ENCODE results near the gene NAA38.

DNA sequence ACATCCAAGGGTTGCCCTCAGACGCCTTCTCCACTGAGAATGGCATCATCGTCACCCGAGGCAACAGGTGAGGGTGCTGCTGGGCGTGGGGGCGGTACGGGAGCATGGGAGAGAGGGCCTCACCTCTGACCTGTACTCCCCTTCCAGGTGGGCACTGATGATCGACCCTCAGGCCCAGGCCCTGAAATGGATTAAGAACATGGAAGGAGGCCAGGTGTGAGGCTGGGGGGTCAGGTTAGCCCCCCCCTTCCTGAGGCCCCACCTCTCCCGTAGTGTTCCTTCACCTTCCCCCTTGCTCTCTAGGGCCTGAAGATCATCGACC is 39.8 kb downstream of the NAA38 start:
- no peak for TF ChIP-seq SCRT2 (tag by site-specific recombination; IDR thresholded peaks at IDR 0.05)
- TF ChIP-seq, protein P1, sequence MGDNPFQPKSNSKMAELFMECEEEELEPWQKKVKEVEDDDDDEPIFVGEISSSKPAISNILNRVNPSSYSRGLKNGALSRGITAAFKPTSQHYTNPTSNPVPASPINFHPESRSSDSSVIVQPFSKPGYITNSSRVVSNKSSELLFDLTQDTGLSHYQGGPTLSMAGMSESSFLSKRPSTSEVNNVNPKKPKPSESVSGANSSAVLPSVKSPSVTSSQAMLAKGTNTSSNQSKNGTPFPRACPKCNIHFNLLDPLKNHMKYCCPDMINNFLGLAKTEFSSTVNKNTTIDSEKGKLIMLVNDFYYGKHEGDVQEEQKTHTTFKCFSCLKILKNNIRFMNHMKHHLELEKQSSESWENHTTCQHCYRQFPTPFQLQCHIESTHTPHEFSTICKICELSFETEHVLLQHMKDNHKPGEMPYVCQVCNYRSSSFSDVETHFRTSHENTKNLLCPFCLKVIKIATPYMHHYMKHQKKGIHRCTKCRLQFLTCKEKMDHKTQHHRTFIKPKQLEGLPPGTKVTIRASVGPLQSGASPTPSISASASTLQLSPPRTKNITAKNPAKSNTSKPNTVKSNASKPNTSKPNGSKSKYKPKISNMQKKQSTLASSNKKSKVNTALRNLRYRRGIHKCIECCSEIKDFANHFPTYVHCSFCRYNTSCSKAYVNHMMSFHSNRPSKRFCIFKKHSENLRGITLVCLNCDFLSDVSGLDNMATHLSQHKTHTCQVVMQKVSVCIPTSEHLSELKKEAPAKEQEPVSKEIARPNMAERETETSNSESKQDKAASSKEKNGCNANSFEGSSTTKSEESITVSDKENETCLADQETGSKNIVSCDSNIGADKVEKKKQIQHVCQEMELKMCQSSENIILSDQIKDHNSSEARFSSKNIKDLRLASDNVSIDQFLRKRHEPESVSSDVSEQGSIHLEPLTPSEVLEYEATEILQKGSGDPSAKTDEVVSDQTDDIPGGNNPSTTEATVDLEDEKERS (tag by site-specific recombination; IDR thresholded peaks at IDR 0.05), result no peak
- TF ChIP-seq, protein P2, sequence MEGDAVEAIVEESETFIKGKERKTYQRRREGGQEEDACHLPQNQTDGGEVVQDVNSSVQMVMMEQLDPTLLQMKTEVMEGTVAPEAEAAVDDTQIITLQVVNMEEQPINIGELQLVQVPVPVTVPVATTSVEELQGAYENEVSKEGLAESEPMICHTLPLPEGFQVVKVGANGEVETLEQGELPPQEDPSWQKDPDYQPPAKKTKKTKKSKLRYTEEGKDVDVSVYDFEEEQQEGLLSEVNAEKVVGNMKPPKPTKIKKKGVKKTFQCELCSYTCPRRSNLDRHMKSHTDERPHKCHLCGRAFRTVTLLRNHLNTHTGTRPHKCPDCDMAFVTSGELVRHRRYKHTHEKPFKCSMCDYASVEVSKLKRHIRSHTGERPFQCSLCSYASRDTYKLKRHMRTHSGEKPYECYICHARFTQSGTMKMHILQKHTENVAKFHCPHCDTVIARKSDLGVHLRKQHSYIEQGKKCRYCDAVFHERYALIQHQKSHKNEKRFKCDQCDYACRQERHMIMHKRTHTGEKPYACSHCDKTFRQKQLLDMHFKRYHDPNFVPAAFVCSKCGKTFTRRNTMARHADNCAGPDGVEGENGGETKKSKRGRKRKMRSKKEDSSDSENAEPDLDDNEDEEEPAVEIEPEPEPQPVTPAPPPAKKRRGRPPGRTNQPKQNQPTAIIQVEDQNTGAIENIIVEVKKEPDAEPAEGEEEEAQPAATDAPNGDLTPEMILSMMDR (tag by site-specific recombination; IDR thresholded peaks at IDR 0.05), result no peak
- TF ChIP-seq KLF10 (tag by site-specific recombination; IDR thresholded peaks at IDR 0.05), result no peak
- no peak for TF ChIP-seq ZNF549 (tag by site-specific recombination; IDR thresholded peaks at IDR 0.05)
- no peak for TF ChIP-seq ZNF292 (tag by site-specific recombination; IDR thresholded peaks at IDR 0.05; ENCODE audit: borderline replicate concordance, low read depth)
- no peak for TF ChIP-seq YY1 (tag by site-specific recombination; IDR thresholded peaks at IDR 0.05)
- no peak for TF ChIP-seq ZNF629 (tag by site-specific recombination; IDR thresholded peaks at IDR 0.05)
- no peak for TF ChIP-seq ZNF112 (tag by site-specific recombination; IDR thresholded peaks at IDR 0.05)

Data from HEK293 (cell line).